Neuronal stem cell (in vitro differentiated cells): ENCODE data around the gene CKMT2.
"Not testable (repeated sequence)": the region's sequence is repeated elsewhere in the genome, so short reads cannot be mapped to it uniquely, and the experiment has no call there.

Source experiments
- DNase-seq: peaks from one replicate; pipeline ENCODE4 v3.0.0-alpha.2; 2013; ENCODE audit warnings: low spot score
- H2AFZ ChIP-seq: one replicate; pipeline ENCODE4 v1.6.1; 2013; ENCODE audit warnings: mild to moderate bottlenecking, low read length, inconsistent platforms
- H2AK5ac ChIP-seq: 2 replicates; pipeline ENCODE4 v1.6.1; 2013; ENCODE audit warnings: low read depth, mild to moderate bottlenecking, inconsistent platforms, low read length, moderate library complexity, mixed read lengths
- H2BK120ac ChIP-seq: 2 replicates; pipeline ENCODE4 v1.6.1; 2013; ENCODE audit warnings: low read depth, mild to moderate bottlenecking, inconsistent platforms, low read length, moderate library complexity, mixed read lengths
- H2BK12ac ChIP-seq: one replicate; pipeline ENCODE4 v1.6.1; 2013; ENCODE audit warnings: low read length, inconsistent platforms
- H2BK15ac ChIP-seq: 2 replicates; pipeline ENCODE4 v1.6.1; 2013; ENCODE audit warnings: mild to moderate bottlenecking, low read length, inconsistent platforms, mixed read lengths
- H2BK5ac ChIP-seq: one replicate; pipeline ENCODE4 v1.6.1; 2013; ENCODE audit warnings: inconsistent platforms, mild to moderate bottlenecking, low read length, moderate library complexity
- H3K14ac ChIP-seq: one replicate; pipeline ENCODE4 v1.6.1; 2013; ENCODE audit warnings: low read length, inconsistent platforms
- H3K18ac ChIP-seq: 2 replicates; pipeline ENCODE4 v1.6.1; 2013; ENCODE audit warnings: low read length, inconsistent platforms
- H3K23ac ChIP-seq: 2 replicates; pipeline ENCODE4 v1.6.1; 2013; ENCODE audit warnings: low read depth, mild to moderate bottlenecking, mixed read lengths, low read length, inconsistent platforms; ENCODE audit not compliant: poor library complexity
- H3K27ac ChIP-seq: replicated peaks from 3 replicates; pipeline ENCODE4 v1.5.1; 2013; ENCODE audit warnings: low read length, inconsistent platforms
- H3K27me3 ChIP-seq, 3 experiments: 2 replicates each; pipeline ENCODE4 v1.6.1; 2013; ENCODE audit warnings: low read length in 3 of 3, mild to moderate bottlenecking in 2 of 3, inconsistent platforms in 1 of 3, low read depth in 1 of 3, mixed read lengths in 1 of 3, moderate library complexity in 1 of 3; ENCODE audit not compliant: control insufficient read depth in 3 of 3, insufficient read depth in 3 of 3
- H3K36me3 ChIP-seq, 2 donors: replicated peaks in 1 of 2; 2 replicates each; pipeline ENCODE4 v1.6.1; 2013; ENCODE audit warnings: low read length in 2 of 2; ENCODE audit not compliant: control insufficient read depth in 2 of 2, insufficient read depth in 2 of 2
- H3K4ac ChIP-seq: 2 replicates; pipeline ENCODE4 v1.6.1; 2013; ENCODE audit warnings: inconsistent platforms, mild to moderate bottlenecking, low read length, moderate library complexity
- H3K4me1 ChIP-seq, 2 donors: 1 replicate in 1 of 2; 2 replicates in 1 of 2; pipeline ENCODE4 v1.6.1; 2013; ENCODE audit warnings: low read length in 2 of 2, low read depth in 1 of 2; ENCODE audit not compliant: control insufficient read depth in 2 of 2, insufficient read depth in 1 of 2
- H3K4me2 ChIP-seq: one replicate; pipeline ENCODE4 v1.6.1; 2013; ENCODE audit warnings: mild to moderate bottlenecking, low read length, inconsistent platforms; ENCODE audit not compliant: insufficient read depth, poor library complexity, severe bottlenecking
- H3K4me3 ChIP-seq, 2 donors: 2 replicates each; pipeline ENCODE4 v1.5.1; 2013; ENCODE audit warnings: low read length in 2 of 2, mild to moderate bottlenecking in 2 of 2, inconsistent platforms in 1 of 2, moderate library complexity in 1 of 2
- H3K79me1 ChIP-seq: one replicate; pipeline ENCODE4 v1.6.1; 2013; ENCODE audit warnings: low read depth, mild to moderate bottlenecking, inconsistent platforms, low read length, moderate library complexity
- H3K9ac ChIP-seq: one replicate; pipeline ENCODE4 v1.6.1; 2013; ENCODE audit warnings: mild to moderate bottlenecking, low read depth, low read length, inconsistent platforms; ENCODE audit not compliant: poor library complexity
- H3K9me3 ChIP-seq, 2 donors: replicated peaks in 1 of 2; 2 replicates each; pipeline versions ENCODE3 to v1.6.1; 2013; ENCODE audit warnings: low read length in 2 of 2, mild to moderate bottlenecking in 2 of 2, inconsistent platforms in 1 of 2, low read depth in 1 of 2, mixed read lengths in 1 of 2, moderate library complexity in 1 of 2; ENCODE audit not compliant: control insufficient read depth in 2 of 2, insufficient read depth in 1 of 2
- H4K8ac ChIP-seq: one replicate; pipeline ENCODE4 v1.6.1; 2013; ENCODE audit warnings: low read depth, mild to moderate bottlenecking, inconsistent platforms, low read length, moderate library complexity
- H4K91ac ChIP-seq: one replicate; pipeline ENCODE4 v1.6.1; 2013; ENCODE audit warnings: low read length, low read depth, mild to moderate bottlenecking, inconsistent platforms; ENCODE audit not compliant: poor library complexity
- WGBS, 2 donors: extraction: QIAGEN DNeasy Blood & Tissue Kit; methylation state at CpG; one replicate each; pipeline ENCODE4 v1.1.7; 2013; ENCODE audit warnings: missing lambda C conversion rate in 2 of 2, mixed read lengths in 1 of 2; ENCODE audit not compliant: insufficient read length in 2 of 2, insufficient replicate concordance in 1 of 2; ENCODE audit errors: extremely low coverage in 2 of 2; 5-methylcytosine and 5-hydroxymethylcytosine counted together

CKMT2 gene

DNA sequence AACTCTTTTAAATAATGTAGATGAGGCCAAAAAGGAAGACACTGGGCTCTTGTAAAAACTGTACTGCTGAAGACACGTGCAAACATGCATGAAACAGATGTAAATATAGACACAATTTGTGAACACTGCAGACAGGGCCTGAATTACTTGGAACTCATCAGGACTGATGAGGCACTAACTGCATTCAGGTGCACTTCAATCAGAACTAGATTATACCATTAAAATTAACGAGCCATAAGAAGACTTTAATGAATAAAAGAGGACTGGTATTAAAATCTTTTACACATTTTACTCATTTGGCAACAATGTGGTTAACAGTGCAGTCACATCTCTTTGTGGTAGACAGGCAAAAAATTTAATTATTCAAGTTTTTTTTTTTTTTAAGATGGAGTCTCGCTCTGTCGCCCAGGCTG lies 54.9 kb downstream of the CKMT2 start:
- no CpG with 5 or more reads among the region's 4 CpGs for WGBS, 2 donors
- H4K91ac ChIP-seq, result no peak overlapping the region

DNA sequence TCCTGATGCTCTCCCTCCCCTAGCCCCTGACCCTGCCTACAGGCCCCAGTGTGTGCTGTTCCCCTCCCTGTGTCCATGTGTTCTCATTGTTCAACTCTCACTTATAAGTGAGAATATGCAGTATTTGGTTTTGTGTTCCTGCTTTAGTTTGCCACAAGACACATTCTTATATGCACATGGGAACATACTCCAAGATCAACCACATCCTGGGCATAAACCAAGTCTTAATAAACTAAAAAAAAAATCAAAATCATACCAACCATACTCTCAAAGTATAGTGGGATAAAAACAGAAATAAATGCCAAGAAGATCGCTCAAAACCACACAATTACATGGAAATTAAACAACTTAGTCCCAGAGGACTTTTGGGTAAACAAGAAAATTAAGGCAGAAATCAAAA lies 57.0 kb downstream of the CKMT2 start:
- Histone ChIP-seq H2AK5ac (no peak overlapping the region), H4K8ac (no peak overlapping the region), H2BK5ac (no peak overlapping the region), H2BK15ac (no peak overlapping the region), H2BK12ac (no peak overlapping the region), H3K9ac (no peak overlapping the region), H3K27me3 (no peaks in the 10 kb centered on the region), H3K9me3 (peaks cover 2 to 41% of the 10 kb centered on the region in 2 donors), H3K4ac (no peak overlapping the region), H3K79me1 (peaks cover 4% of the 10 kb centered on the region), H4K91ac (no peak overlapping the region), H3K4me2 (no peak overlapping the region), H3K23ac (no peak overlapping the region), H3K27ac (no peak overlapping the region), H3K14ac (no peak overlapping the region), H3K4me3 (no peak overlapping the region), H2BK120ac (no peak overlapping the region), H3K4me1 (no peaks in the 10 kb centered on the region), H2AFZ (no peak overlapping the region), H3K18ac (no peak overlapping the region), H3K36me3 (peaks cover 2 to 5% of the 10 kb centered on the region in 2 donors)
- DNase-seq, result no peak
- WGBS, 2 donors, result no CpG with 5 or more reads among the region's 1 CpG

More for the DNA sequence above, 54.9 kb downstream of the CKMT2 start:
- Histone ChIP-seq H2BK5ac (no peak overlapping the region), H3K4me2 (no peak overlapping the region), H3K4me1 (no peaks in the 10 kb centered on the region), H3K27ac (no peak overlapping the region), H3K79me1 (peaks cover 4% of the 10 kb centered on the region), H3K23ac (no peak overlapping the region), H3K18ac (no peak overlapping the region), H2AK5ac (no peak overlapping the region), H3K27me3 (no peaks in the 10 kb centered on the region), H3K9me3 (peaks cover 2 to 24% of the 10 kb centered on the region in 2 donors), H2AFZ (no peak overlapping the region), H2BK120ac (no peak overlapping the region), H3K36me3 (peaks cover 0 to 2% of the 10 kb centered on the region in 2 donors), H4K8ac (no peak overlapping the region), H3K4ac (no peak overlapping the region), H3K9ac (no peak overlapping the region), H3K4me3 (no peak overlapping the region), H2BK15ac (no peak overlapping the region), H2BK12ac (no peak overlapping the region), H3K14ac (no peak overlapping the region)
- no peak for DNase-seq

DNA sequence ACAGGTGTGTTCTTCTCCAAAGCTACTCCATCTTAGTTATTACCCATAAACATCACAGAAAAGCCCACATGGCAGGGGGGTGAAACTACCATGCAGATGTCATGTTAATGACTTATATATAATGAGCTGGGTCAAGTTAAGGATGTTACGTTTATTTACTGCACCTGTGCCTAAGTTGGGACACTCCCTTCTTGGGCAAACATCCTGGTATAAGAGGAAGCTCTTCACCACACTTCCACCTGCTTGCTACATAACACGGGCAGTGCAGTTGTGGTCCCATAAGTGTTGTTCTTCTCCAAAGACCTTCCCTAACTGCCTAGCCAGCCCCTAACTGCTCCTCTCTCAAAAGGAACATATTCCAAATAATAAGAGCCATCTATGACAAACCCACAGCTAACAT lies 59.0 kb downstream of the CKMT2 start:
- no peak for DNase-seq
- Histone ChIP-seq H2BK5ac (no peak overlapping the region), H3K23ac (no peak overlapping the region), H3K36me3 (peaks cover 2 to 7% of the 10 kb centered on the region in 2 donors), H2AK5ac (no peak overlapping the region), H4K91ac (no peak overlapping the region), H2BK120ac (no peak overlapping the region), H3K79me1 (peaks cover 4% of the 10 kb centered on the region), H2BK12ac (no peak overlapping the region), H3K14ac (no peak overlapping the region), H3K9me3 (peaks cover 2 to 41% of the 10 kb centered on the region in 2 donors), H2AFZ (no peak overlapping the region), H4K8ac (no peak overlapping the region), H3K4me1 (no peaks in the 10 kb centered on the region), H2BK15ac (no peak overlapping the region), H3K4me3 (no peak overlapping the region), H3K4ac (no peak overlapping the region), H3K27ac (no peak overlapping the region), H3K27me3 (no peaks in the 10 kb centered on the region), H3K9ac (no peak overlapping the region), H3K4me2 (no peak overlapping the region), H3K18ac (no peak overlapping the region)
- WGBS, 2 donors, result no CpG with 5 or more reads among the region's 2 CpGs

DNA sequence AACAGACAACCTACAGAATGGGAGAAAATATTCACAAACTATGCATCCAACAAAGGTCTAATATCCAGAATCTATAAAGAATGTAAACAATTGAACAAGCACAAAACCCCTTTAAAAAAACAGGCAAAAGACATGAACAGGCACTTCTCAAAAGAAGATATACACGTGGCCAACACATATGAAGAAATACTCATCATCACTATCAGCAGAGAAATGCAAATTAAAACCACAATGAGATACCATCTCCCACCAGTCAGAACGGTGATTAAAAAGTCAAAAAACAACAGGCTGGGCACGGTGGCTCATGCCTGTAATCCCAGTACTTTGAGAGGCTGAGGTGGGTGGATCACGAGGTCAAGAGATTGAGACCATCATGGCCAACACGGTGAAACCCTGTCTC lies 60.9 kb downstream of the CKMT2 start:
- not testable (repeated sequence) for H3K4ac ChIP-seq, H2AFZ ChIP-seq, H3K27ac ChIP-seq, H3K14ac ChIP-seq, DNase-seq, H3K4me3 ChIP-seq, H4K8ac ChIP-seq, H2BK5ac ChIP-seq, H3K18ac ChIP-seq, H2BK15ac ChIP-seq, H3K9ac ChIP-seq, H2AK5ac ChIP-seq, H2BK120ac ChIP-seq, H3K4me2 ChIP-seq, H2BK12ac ChIP-seq, H3K27me3 ChIP-seq, H3K4me1 ChIP-seq, H3K79me1 ChIP-seq, H3K23ac ChIP-seq, H4K91ac ChIP-seq
- WGBS, 2 donors, result no CpG with 5 or more reads among the region's 5 CpGs
- Histone ChIP-seq H3K9me3 (peaks cover 2 to 41% of the 10 kb centered on the region in 2 donors), H3K36me3 (peaks cover 2 to 15% of the 10 kb centered on the region in 2 donors)
